PFSK-1 (cell line): ENCODE measurements around the gene USP43.

Experiments used
- POLR2AphosphoS5 ChIP-seq: IDR thresholded peaks from 2 replicates; pipeline ENCODE4 v1.6.1; 2012; ENCODE audit warnings: low read depth, mild to moderate bottlenecking, control low read depth, low read length, moderate library complexity
- REST ChIP-seq, 2 experiments: IDR thresholded peaks; 2 replicates each; pipeline versions ENCODE4 v1.6.1 to v1.8.0; 2011 to 2012; ENCODE audit warnings: low read depth in 2 of 2, low read length in 2 of 2, control low read depth in 1 of 2, inconsistent platforms in 1 of 2, mild to moderate bottlenecking in 1 of 2, moderate library complexity in 1 of 2; ENCODE audit not compliant: insufficient read depth in 1 of 2
- SIN3A ChIP-seq: IDR thresholded peaks from 2 replicates; pipeline ENCODE4 v1.6.1; 2012; ENCODE audit warnings: mild to moderate bottlenecking, low read length, moderate library complexity, borderline replicate concordance; ENCODE audit not compliant: insufficient read depth
- TAF1 ChIP-seq: IDR thresholded peaks from 2 replicates; pipeline ENCODE4 v1.6.1; 2012; ENCODE audit warnings: low read length, control low read depth, borderline replicate concordance; ENCODE audit not compliant: insufficient read depth

GRCh38 chr17:9676820-9677310 lies 31.5 kb downstream of the USP43 start:
- no peak for TF ChIP-seq TAF1
- no peak for TF ChIP-seq POLR2AphosphoS5
- TF ChIP-seq REST (IDR thresholded peaks at IDR 0.05; ENCODE audit: insufficient read depth in 1 of 2, low read depth in 2 of 2, low read length in 2 of 2): no peak
- no peak for TF ChIP-seq SIN3A
